HG03378 (cell line): ENCODE measurements around the gene SLC1A4.
A peak's percentile ranks its signal among the peaks of the same experiment; 100 is the strongest.

Source experiments
- ATAC-seq: cut with Tn5 transposase; IDR thresholded peaks from one replicate; pipeline ENCODE4 v1.9.1; 2021; ENCODE audit warnings: mild to moderate bottlenecking, moderate library complexity; ENCODE audit not compliant: unreplicated experiment

The SLC1A4 gene

GRCh38 chr2:64989126-64989981, at the start of gene SLC1A4:
SLC1A4 (plus strand) TSS chr2:64989399; CDS start chr2:64989644, 245 bp downstream.
- peak; percentile 43 for ATAC-seq

GRCh38 chr2:64941143-64941542, 48.1 kb upstream of the SLC1A4 start:
- no peak for ATAC-seq

- no peak for ATAC-seq
These were observed 47.4 kb upstream of the SLC1A4 start for GRCh38 chr2:64941801-64942200.

- no peak for ATAC-seq
These were observed 46.5 kb upstream of the SLC1A4 start for GRCh38 chr2:64942693-64943092.

- no peak for ATAC-seq
These were observed 45.6 kb upstream of the SLC1A4 start for GRCh38 chr2:64943387-64944150.

GRCh38 chr2:64944484-64944883, 44.7 kb upstream of the SLC1A4 start:
- no peak for ATAC-seq

GRCh38 chr2:64945973-64946768, 43.0 kb upstream of the SLC1A4 start:
- ATAC-seq: peak; percentile 78

GRCh38 chr2:64946769-64947247, 42.4 kb upstream of the SLC1A4 start:
- ATAC-seq: no peak

GRCh38 chr2:64947885-64948284, 41.3 kb upstream of the SLC1A4 start:
- ATAC-seq: no peak

- no peak for ATAC-seq
These were observed 38.7 kb upstream of the SLC1A4 start for GRCh38 chr2:64950226-64951160.

- ATAC-seq: no peak
These were observed 37.8 kb upstream of the SLC1A4 start for GRCh38 chr2:64951306-64951953.

- ATAC-seq: no peak
These were observed 37.1 kb upstream of the SLC1A4 start for GRCh38 chr2:64952096-64952495.

GRCh38 chr2:64952511-64953482, 36.4 kb upstream of the SLC1A4 start:
- ATAC-seq: no peak

GRCh38 chr2:64955467-64955866, 33.7 kb upstream of the SLC1A4 start:
- ATAC-seq: no peak

- ATAC-seq: no peak
These were observed 31.9 kb upstream of the SLC1A4 start for GRCh38 chr2:64957109-64957903.

GRCh38 chr2:64958556-64958955, 30.6 kb upstream of the SLC1A4 start:
- ATAC-seq: no peak

- no peak for ATAC-seq
These were observed 28.4 kb upstream of the SLC1A4 start for GRCh38 chr2:64960819-64961218.
